Stimulated activated memory B cell treated with anti-CD40 and anti-IgM and Interleukin-4, amounts not matched to agents 10 μg/mL and 1 μg/mL and 100 μg/mL, for 72 hours (primary cell): Measurements from ENCODE around the gene EXD2.
"Not testable (repeated sequence)": the region's sequence is repeated elsewhere in the genome, so short reads cannot be mapped to it uniquely, and the experiment has no call there.

Source experiments
- ATAC-seq: fragments of 150-1000 bp; cut with Tn5 transposase; 2 replicates; pipeline ENCODE4 v1.10.0; 2021
- H3K27ac Mint-ChIP-seq: one replicate; pipeline ENCODE4 v1.8.0; 2022; ENCODE audit warnings: mild to moderate bottlenecking, mixed read lengths
- H3K27me3 Mint-ChIP-seq: one replicate; pipeline ENCODE4 v1.8.0; 2022; ENCODE audit warnings: mixed read lengths
- H3K36me3 Mint-ChIP-seq: one replicate; pipeline ENCODE4 v1.8.0; 2022; ENCODE audit warnings: mixed read lengths
- H3K4me1 Mint-ChIP-seq: one replicate; pipeline ENCODE4 v1.8.0; 2022; ENCODE audit warnings: mixed read lengths
- H3K4me3 Mint-ChIP-seq: one replicate; pipeline ENCODE4 v1.8.0; 2022; ENCODE audit warnings: mild to moderate bottlenecking, moderate library complexity, mixed read lengths
- H3K9me3 Mint-ChIP-seq: one replicate; pipeline ENCODE4 v1.8.0; 2022; ENCODE audit warnings: mixed read lengths

EXD2 gene

DNA sequence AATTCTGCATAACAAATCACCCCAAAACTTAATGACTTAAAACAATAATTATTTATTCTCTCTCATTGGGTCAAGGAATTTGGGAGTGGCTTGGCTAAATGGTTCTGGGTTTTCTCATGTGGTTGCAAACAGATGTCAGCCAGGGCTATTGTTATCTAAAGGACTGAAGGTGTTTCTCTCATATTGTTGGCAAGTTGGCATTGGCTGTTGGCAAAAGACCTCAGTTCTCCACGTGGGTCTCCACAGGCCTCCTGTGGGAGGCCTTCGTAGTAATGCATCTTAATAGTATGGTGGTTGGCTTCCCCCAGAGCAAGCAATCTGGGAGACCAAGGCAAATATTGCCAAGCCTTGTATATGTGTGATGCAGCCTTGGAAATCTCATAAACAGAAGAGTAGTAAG, 83.0 kb downstream of the EXD2 start:
- Mint-ChIP-seq H3K9me3 (no peaks in the 10 kb centered on the region), H3K27me3 (no peaks in the 10 kb centered on the region), H3K4me3 (no peak overlapping the region), H3K27ac (no peak overlapping the region), H3K4me1 (no peaks in the 10 kb centered on the region), H3K36me3 (no peaks in the 10 kb centered on the region)
- ATAC-seq, result no peak

DNA sequence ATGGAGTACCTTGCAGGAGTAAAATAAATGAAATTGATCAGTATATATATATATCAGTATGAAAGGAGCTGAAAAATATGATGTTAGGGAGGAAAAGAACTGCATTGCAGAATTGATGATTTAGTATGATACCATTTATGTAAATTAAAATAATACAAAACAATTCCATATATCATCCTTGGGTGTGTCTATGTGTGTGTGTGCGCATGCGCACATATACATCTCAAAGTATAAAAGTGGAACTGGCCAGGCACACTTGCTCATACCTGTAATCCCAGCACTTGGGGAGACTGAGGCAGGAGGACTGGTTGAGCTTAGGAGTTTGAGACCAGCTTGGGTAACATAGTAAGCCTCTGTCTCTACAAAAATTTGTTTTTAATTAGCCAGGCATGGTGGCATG, 84.0 kb downstream of the EXD2 start:
- H3K4me1 Mint-ChIP-seq, result no peaks in the 10 kb centered on the region

DNA sequence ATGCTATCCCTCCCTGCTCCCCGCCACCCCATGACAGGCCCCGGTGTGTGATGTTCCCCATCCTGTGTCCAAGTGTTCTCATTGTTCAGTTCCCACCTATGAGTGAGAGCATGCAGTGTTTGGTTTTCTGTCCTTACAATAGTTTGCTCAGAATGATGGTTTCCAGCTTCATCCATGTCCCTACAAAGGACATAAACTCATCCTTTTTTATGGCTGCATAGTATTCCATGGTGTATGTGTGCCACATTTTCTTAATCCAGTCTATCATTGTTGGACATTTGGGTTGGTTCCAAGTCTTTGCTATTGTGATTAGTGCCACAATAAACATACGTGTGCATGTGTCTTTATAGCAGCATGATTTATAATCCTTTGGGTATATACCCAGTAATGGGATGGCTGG, 86.1 kb downstream of the EXD2 start:
- ATAC-seq, H3K36me3 Mint-ChIP-seq, H3K27ac Mint-ChIP-seq, H3K4me3 Mint-ChIP-seq, H3K4me1 Mint-ChIP-seq, H3K9me3 Mint-ChIP-seq: not testable (repeated sequence)
- peaks cover 12% of the 10 kb centered on the region for H3K27me3 Mint-ChIP-seq

More for the DNA sequence above, 84.0 kb downstream of the EXD2 start:
- Mint-ChIP-seq H3K27ac (no peak overlapping the region), H3K36me3 (no peaks in the 10 kb centered on the region), H3K4me3 (no peak overlapping the region), H3K9me3 (no peaks in the 10 kb centered on the region), H3K27me3 (no peaks in the 10 kb centered on the region)
- ATAC-seq, result no peak

DNA sequence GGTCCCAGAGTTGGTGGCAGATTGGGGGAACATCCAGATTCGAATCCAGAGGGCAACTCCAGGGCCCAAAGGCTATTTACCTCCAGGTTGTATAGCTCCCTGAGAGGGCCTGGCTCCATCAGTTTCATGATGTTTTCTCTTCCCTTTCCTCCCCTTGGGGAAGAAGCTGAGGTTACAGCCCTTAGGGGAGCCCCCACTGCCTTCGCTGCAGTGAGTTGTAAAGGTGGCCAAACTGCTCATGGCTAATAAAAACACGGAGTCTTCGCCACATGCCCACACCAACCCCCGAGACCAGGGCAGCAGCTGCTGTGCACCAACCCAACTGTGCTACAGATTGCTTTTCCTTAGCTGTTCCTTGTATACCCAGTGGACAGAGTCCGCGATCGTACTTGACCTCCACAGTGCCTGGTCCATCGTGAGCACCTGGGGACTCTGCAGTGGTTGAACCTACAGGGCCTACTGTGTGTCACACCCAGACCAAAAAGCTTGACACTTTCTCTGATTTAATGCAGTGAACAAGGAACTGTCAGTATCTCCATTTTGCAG, 89.5 kb downstream of the EXD2 start:
- no peak overlapping the region for H3K4me3 Mint-ChIP-seq
- H3K27me3 Mint-ChIP-seq, result peaks cover 29% of the 10 kb centered on the region
- no peaks in the 10 kb centered on the region for H3K36me3 Mint-ChIP-seq
- no peak overlapping the region for H3K27ac Mint-ChIP-seq
- no peaks in the 10 kb centered on the region for H3K9me3 Mint-ChIP-seq
- H3K4me1 Mint-ChIP-seq, result no peaks in the 10 kb centered on the region
- ATAC-seq, result no peak

DNA sequence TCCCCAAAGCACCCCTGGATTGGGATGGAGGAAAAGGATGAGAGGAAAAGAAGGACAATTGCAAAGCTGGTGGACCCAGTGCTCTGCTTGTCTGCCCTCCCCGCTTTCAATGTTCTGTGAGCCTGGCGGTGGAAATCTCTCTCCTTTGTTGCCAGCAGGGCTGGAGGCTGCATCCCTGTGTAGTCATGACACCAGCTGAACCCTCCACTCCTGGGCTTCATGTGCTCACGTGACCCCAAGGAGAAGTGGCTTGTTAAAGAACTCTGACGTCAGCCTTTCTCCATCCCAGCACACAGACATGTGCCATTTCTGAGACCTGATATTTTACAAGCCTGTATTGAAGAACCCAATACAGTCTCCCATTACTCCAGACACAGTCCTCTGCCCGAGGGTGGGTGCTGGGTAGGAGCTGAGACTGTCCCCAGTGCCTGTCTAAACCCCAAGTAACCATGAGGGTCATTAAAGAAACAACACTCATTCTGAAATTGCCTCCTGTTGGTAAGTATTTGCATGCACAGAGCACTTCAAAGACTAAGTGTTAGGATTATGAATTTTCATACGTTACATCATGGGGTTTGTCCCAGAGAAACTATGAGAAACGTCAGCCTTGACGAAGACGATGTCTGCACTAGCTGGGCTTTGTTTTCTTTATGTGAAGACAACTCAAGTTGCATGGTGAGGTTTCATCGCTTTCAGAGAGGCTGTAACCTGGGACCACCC, 90.3 kb downstream of the EXD2 start:
- Mint-ChIP-seq H3K4me1 (no peaks in the 10 kb centered on the region), H3K9me3 (no peaks in the 10 kb centered on the region), H3K36me3 (no peaks in the 10 kb centered on the region), H3K27ac (no peak overlapping the region), H3K4me3 (no peak overlapping the region), H3K27me3 (peaks cover 34% of the 10 kb centered on the region)
- no peak for ATAC-seq

DNA sequence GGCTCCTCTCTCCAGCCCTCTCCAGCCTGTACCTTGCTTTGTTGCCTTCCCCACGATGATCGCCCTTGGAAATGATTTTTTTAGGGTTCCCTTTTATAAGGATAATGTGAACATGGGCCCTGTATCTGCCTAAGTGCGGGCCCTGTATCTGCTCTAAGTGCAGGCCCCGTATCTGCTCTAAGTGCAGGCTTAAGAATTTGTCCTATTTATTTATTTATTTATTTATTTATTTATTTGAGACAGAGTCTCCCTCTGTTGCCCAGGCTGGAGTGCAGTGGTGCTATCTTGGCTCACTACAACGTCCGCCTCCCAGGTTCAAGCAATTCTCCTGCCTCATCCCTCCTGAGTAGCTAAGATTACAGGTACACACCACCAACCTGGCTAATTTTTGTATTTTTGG, 91.2 kb downstream of the EXD2 start:
- no peaks in the 10 kb centered on the region for H3K36me3 Mint-ChIP-seq
- no peak overlapping the region for H3K27ac Mint-ChIP-seq
- H3K9me3 Mint-ChIP-seq, result no peaks in the 10 kb centered on the region
- H3K4me3 Mint-ChIP-seq, result no peak overlapping the region
- no peak for ATAC-seq
- H3K4me1 Mint-ChIP-seq, result no peaks in the 10 kb centered on the region
- H3K27me3 Mint-ChIP-seq, result peaks cover 34% of the 10 kb centered on the region

DNA sequence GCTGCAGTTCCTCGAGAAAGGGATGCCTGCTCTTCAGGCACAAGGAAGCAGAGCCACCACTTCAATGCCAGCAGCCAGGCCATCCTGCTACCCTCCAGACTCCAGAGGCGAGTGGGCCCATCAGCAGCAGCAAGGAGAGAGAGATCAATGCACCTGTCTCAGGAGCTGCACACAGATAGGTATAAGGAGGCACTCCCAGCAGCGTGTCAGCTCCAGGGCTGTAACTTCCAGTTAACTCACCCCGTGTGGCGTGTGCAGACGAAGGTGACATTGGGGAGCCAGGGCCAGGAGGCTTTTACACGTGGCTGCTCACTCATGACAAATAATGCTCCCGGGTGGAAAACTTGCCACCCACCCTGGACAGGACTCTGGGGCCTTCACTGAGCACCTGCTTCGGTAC, 92.9 kb downstream of the EXD2 start:
- Mint-ChIP-seq H3K9me3 (no peaks in the 10 kb centered on the region), H3K4me3 (no peak overlapping the region), H3K4me1 (no peaks in the 10 kb centered on the region), H3K27me3 (peaks cover 34% of the 10 kb centered on the region), H3K36me3 (no peaks in the 10 kb centered on the region), H3K27ac (no peak overlapping the region)
- no peak for ATAC-seq

DNA sequence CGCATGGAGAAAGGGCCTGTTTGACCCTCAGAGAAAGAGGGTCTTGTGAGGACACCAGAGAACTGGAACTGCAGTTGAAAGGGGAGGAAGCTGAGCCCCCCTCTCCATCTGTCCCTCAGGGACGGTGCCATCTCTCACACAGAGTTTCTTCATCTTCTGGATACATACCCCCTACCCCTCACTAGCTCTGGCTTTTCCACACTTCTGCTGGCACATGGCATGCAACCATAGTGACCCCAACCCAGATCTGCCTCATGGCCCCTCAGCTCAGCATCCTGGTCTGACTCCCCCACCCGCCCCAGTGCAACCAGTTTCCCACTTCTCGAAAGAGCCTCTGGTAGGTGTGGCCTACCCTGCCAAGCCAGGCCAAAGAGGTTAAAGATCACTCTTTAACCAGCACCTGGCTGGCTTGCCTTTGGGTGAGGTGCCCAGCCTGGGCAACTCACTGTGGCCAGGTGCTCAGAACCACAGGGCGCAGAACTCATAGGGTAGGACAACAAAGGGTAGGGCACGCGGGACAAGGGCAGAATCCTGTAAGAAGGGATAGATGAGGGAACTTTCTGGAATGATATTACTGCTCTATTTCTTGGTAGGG, 94.5 kb downstream of the EXD2 start:
- peaks cover 33% of the 10 kb centered on the region for H3K27me3 Mint-ChIP-seq
- peak; percentile 38 for ATAC-seq
- H3K4me3 Mint-ChIP-seq, result no peak overlapping the region
- H3K4me1 Mint-ChIP-seq, result no peaks in the 10 kb centered on the region
- no peak overlapping the region for H3K27ac Mint-ChIP-seq
- H3K9me3 Mint-ChIP-seq, result no peaks in the 10 kb centered on the region
- no peaks in the 10 kb centered on the region for H3K36me3 Mint-ChIP-seq

DNA sequence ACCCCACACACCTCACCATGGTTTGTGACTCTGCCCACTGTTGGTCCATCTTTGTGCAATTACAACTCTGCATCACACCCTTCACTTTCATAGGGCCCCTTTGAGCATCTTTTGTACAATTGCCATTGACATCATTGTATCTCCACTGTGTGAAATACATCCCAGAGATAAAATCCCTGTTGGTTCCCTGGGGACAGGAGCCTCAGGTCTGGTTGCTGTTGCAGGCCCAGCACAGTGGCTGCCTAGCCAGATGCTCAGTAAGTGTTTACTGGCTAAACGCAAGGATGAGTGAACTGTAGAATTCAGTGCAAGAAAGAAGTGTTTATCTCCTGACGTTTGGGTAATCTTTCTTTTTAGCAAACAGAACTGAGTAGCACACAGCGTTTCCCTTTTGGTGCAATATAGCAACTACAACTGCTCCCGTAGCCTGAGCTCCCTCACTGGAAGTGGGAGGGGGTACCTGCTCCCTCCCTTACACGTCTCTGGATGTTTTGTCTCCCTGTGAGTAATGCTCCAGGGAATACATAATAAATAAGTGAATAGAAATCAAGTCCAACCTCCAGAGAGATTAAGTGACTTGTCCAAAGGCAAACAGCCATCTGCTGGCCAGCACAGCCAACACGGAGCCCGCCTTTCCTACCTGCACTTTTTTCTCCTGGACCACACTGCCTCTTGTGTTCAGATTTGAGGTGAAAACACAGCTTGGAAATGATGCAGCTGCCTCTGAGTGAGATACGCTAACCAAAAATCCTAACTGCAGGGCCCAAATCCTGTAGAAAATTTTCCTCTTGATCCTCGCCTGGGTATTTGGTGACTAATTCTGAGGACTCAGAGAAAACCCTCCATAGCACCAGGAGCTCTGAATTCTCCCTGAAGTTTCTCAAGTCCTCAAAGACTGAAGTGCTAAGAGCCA, 96.1 kb downstream of the EXD2 start:
- Mint-ChIP-seq H3K27ac (no peak overlapping the region), H3K36me3 (no peaks in the 10 kb centered on the region), H3K27me3 (peaks cover 27% of the 10 kb centered on the region), H3K4me1 (no peaks in the 10 kb centered on the region), H3K4me3 (no peak overlapping the region), H3K9me3 (no peaks in the 10 kb centered on the region)
- ATAC-seq, result no peak

DNA sequence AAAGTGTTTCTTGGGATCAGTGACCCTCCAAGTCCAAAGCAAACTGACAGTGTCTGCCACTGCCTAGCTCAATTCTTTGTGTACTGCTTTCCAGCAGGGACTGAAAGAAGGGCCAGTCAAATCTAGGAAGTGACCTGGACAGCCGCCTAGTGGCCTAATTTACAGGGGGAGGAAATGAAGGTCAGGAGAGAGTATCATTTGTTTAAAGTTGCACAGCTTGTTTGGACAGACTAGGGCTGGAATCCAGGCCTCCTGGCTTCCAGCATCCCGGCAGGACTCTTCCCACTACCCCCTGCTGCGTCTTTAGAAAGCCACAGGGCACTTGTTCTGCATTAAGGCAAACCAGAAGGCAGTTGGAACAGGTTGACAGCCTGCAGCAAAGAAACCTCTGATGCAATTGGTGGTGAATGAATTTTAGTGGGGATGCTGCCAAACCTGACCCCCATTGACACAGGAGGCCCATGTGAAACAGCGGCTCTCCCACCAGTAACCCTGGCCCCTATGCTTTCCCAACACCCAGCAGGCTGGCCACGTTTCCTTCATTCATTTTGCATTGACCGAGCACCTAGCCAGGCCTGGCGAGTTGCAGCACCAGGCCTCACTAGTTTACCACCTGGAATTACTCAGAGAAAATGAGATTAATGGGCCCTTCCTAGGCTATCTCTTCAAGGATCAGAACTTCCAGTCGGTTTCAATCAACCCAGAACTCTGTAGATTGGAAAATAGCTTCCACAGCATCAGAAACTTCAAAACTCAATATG, 96.9 kb downstream of the EXD2 start:
- Mint-ChIP-seq H3K27me3 (peaks cover 25% of the 10 kb centered on the region), H3K27ac (no peak overlapping the region), H3K36me3 (no peaks in the 10 kb centered on the region), H3K9me3 (no peaks in the 10 kb centered on the region), H3K4me3 (no peak overlapping the region), H3K4me1 (no peaks in the 10 kb centered on the region)
- no peak for ATAC-seq

DNA sequence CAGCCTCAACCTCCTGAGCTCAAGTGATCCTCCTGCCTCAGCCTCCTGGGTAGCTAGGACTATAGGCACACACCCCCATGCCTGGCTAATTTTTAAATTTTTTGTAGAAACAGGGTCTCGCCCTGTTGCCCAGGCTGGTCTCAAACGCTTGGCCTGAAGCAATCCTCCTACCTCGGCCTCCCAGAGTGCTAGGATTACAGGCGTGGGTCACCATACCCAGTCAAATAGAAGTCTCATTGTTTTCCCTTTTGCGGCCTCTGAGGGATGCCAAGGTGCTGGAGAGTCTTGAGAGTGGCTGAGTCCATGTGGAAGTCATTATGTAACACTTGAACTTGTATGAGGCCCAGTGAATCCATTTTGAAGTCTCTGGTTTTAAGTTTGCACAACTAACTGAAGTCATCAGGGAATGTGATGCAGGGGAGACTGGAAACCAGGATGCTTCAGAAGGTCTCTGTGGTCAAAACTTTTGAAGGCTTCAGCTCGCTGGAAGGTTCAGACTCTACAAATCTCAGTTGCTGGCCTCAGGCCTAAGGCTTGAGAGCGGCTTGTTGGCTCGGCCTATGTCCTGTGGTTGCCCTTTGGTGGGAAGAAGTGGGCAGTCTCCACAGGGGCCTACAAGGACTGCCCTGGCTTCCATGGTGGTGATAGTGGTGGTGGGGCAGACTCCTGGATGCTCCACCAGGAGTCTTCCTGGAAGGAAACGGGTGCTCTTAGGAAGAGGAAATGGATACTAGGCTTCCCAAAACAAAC, 97.8 kb downstream of the EXD2 start:
- Mint-ChIP-seq H3K4me1 (no peaks in the 10 kb centered on the region), H3K36me3 (no peaks in the 10 kb centered on the region), H3K4me3 (no peak overlapping the region), H3K27me3 (peaks cover 25% of the 10 kb centered on the region), H3K27ac (no peak overlapping the region), H3K9me3 (no peaks in the 10 kb centered on the region)
- no peak for ATAC-seq

DNA sequence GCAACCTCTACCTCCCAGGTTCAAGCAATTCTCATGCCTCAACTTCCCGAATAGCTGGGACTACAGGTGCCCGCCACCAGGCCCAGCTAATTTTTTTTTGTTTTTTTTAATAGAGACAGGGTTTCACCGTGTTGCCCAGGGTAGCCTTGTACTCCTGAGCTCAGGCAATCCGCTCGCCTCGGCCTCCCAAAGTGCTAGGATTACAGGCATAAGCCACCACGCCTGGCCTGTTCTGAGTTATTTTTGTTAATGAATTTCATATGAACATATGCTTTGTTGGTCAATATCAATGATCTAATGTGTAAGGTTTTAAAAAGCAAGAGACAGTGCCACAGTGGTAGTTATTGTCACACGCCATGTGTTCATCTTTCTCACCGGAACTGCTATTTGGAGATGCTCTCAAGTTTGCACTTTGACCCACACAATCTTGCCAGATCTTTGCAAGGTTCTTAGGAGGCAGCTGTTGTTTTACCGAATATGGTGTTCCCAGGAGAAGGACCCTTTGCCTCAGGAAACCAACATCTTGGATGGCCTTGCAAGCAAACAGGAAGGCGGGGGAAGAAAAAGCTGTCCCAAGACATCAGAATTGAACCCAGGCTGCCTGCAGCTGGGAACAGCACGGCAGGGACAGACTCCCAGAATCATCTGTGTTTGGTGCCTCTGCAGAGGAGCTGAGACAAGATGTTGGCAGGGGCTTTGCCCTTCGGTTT, 98.7 kb downstream of the EXD2 start:
- H3K4me1 Mint-ChIP-seq, result no peaks in the 10 kb centered on the region
- no peak for ATAC-seq
- no peak overlapping the region for H3K4me3 Mint-ChIP-seq
- no peak overlapping the region for H3K27ac Mint-ChIP-seq
- no peaks in the 10 kb centered on the region for H3K9me3 Mint-ChIP-seq
- peaks cover 25% of the 10 kb centered on the region for H3K27me3 Mint-ChIP-seq
- H3K36me3 Mint-ChIP-seq, result no peaks in the 10 kb centered on the region

DNA sequence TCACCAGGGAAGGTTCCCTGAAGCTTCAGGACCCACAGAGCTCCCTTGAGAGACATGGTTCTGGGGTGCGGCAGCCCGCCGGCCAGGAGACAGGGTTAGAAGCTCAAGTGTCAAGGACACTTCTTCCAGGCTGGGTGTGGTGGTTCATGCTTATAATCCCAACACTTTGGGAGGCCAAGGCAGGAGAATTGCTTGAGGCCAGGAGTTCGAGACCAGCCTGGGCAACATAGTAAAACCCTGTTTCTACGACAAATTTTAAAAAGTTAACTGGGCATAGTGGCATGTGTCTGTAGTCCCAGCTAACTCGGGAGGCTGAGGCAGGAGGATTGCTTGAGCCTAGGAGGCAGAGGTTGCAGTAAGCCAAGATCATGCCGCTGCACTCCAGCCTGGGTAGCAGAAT, 99.6 kb downstream of the EXD2 start:
- not testable (repeated sequence) for H3K36me3 Mint-ChIP-seq, H3K4me1 Mint-ChIP-seq, H3K9me3 Mint-ChIP-seq, H3K27ac Mint-ChIP-seq, ATAC-seq, H3K4me3 Mint-ChIP-seq
- H3K27me3 Mint-ChIP-seq, result peaks cover 16% of the 10 kb centered on the region

DNA sequence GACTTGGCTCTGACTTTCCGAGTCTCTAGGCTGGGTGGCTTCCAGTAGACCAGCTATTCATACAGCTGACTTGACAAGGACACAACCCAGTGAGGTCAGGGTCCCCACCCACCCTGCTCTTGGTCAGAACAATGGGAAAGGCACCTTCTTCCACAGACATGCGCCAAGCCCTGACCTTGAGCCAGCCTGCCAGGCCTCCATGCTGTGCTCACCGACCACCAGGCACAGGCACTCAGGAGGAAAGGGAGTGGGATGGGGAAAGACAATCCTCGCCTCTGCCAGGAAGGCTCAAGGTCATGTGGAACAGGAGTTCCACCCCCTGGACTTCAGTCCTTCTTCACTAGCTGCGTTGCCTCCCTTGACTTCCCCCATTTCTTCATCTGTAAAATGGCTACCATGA, 100.1 kb downstream of the EXD2 start:
- Mint-ChIP-seq H3K27me3 (peaks cover 12% of the 10 kb centered on the region), H3K36me3 (no peaks in the 10 kb centered on the region), H3K9me3 (no peaks in the 10 kb centered on the region), H3K4me1 (no peaks in the 10 kb centered on the region), H3K4me3 (no peak overlapping the region), H3K27ac (no peak overlapping the region)
- ATAC-seq, result no peak
